ENCODE data around the gene LNPEP. TPM values are rescaled to one million over a fixed set of nuclear protein-coding genes. Genes with fewer than 3 reads are reported as not detected.

The LNPEP gene
- total RNA-seq, 1 experiment from 2014 or later, result 6.4 TPM

GRCh38 chr5:96958977-96959376 lies 23.1 kb downstream of the LNPEP start:
- Mint-ChIP-seq H3K9me3 (peaks cover 6% of the 10 kb centered on the region; the same call in 1 of the 2 replicates), H3K27ac (no peak overlapping the region), H3K4me1 (peaks cover 5% of the 10 kb centered on the region), H3K36me3 (no peaks in the 10 kb centered on the region), H3K4me3 (no peak overlapping the region), H3K27me3 (ENCODE audit: low read depth) (no peaks in the 10 kb centered on the region)
- CTCF ChIA-PET, result no interaction called here
- ATAC-seq (no peak), DNase-seq (ENCODE audit: low spot score) (no peak)
- POLR2A ChIA-PET, result no interaction called here
- no peak for TF ChIP-seq ZNF232 (CRISPR knock-in tag; IDR thresholded peaks at IDR 0.05)

GRCh38 chr5:96961053-96961452 lies 25.2 kb downstream of the LNPEP start:
- H3K4me3 Mint-ChIP-seq, result no peak overlapping the region
- ATAC-seq, result no peak
- H3K27ac Mint-ChIP-seq, result no peak overlapping the region
- CTCF ChIA-PET, result no interaction called here
- TF ChIP-seq MYBL2 (CRISPR knock-in tag; IDR thresholded peaks at IDR 0.05) (no peak), NR1H2 (CRISPR knock-in tag; IDR thresholded peaks at IDR 0.05) (no peak), FOXK1 (CRISPR knock-in tag; IDR thresholded peaks at IDR 0.05) (no peak), EMX1 (CRISPR knock-in tag; IDR thresholded peaks at IDR 0.05) (no peak), TEAD4 (CRISPR knock-in tag; IDR thresholded peaks at IDR 0.05) (no peak), ZMAT4 (CRISPR knock-in tag; IDR thresholded peaks at IDR 0.05) (no peak), ZNF512 (CRISPR knock-in tag; IDR thresholded peaks at IDR 0.05; ENCODE audit: borderline replicate concordance) (no peak), JAZF1 (CRISPR knock-in tag; IDR thresholded peaks at IDR 0.05) (no peak), ERG (CRISPR knock-in tag; IDR thresholded peaks at IDR 0.05) (no peak), SOX15 (CRISPR knock-in tag; IDR thresholded peaks at IDR 0.05) (no peak), SMAD3 (CRISPR knock-in tag; IDR thresholded peaks at IDR 0.05; ENCODE audit: borderline replicate concordance) (no peak), CBFB (CRISPR knock-in tag; IDR thresholded peaks at IDR 0.05; ENCODE audit: low read depth) (no peak), CREB1 (CRISPR knock-in tag; IDR thresholded peaks at IDR 0.05) (no peak)
- TF ChIP-seq, protein P1, sequence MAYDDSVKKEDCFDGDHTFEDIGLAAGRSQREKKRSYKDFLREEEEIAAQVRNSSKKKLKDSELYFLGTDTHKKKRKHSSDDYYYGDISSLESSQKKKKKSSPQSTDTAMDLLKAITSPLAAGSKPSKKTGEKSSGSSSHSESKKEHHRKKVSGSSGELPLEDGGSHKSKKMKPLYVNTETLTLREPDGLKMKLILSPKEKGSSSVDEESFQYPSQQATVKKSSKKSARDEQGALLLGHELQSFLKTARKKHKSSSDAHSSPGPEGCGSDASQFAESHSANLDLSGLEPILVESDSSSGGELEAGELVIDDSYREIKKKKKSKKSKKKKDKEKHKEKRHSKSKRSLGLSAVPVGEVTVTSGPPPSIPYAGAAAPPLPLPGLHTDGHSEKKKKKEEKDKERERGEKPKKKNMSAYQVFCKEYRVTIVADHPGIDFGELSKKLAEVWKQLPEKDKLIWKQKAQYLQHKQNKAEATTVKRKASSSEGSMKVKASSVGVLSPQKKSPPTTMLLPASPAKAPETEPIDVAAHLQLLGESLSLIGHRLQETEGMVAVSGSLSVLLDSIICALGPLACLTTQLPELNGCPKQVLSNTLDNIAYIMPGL (CRISPR knock-in tag; IDR thresholded peaks at IDR 0.05), result no peak
- peaks cover 6% of the 10 kb centered on the region; the same call in 1 of the 2 replicates for H3K9me3 Mint-ChIP-seq
- H3K4me1 Mint-ChIP-seq, result peaks cover 5% of the 10 kb centered on the region
- no peak for DNase-seq (ENCODE audit: low spot score)
- POLR2A ChIA-PET, result no interaction called here
- H3K36me3 Mint-ChIP-seq, result no peaks in the 10 kb centered on the region
- H3K27me3 Mint-ChIP-seq (ENCODE audit: low read depth), result no peaks in the 10 kb centered on the region

DNA sequence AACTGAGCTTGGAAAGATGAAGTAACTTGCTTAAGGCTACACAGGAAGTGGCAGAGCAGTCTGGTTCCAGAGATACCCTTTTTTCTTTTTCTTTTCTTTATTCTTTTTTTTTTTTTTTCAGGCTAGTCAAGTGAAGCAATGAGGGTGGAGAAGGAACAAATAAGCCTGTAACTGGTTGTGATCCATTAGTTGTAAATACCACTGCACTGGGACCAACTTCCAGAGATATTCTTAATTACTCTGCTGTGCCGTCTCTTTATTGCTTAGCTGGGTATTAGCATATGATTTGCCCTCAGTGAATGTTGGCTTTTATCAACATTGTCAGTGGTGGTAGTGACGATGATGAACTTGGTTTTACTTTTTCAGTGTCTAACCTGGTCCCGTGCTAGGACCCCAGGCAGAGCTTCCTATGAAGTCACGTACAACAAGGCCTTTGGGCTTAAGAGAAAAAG lies 26.7 kb downstream of the LNPEP start:
- H3K27ac Mint-ChIP-seq, result no peak overlapping the region
- no peak for TF ChIP-seq RORB (CRISPR knock-in tag; IDR thresholded peaks at IDR 0.05)
- TF ChIP-seq NR3C1 (CRISPR knock-in tag; conservative IDR thresholded peaks at IDR 0.05; ENCODE audit: low read depth), result no peak
- TF ChIP-seq PRRX2 (CRISPR knock-in tag; IDR thresholded peaks at IDR 0.05), result no peak
- no peak for TF ChIP-seq CBFB (CRISPR knock-in tag; IDR thresholded peaks at IDR 0.05; ENCODE audit: low read depth)
- TF ChIP-seq ZNF425 (CRISPR knock-in tag; conservative IDR thresholded peaks at IDR 0.05), result no peak
- no peak for TF ChIP-seq E2F4 (CRISPR knock-in tag; IDR thresholded peaks at IDR 0.05; ENCODE audit: borderline replicate concordance, low read depth)
- no peak for TF ChIP-seq ERG (CRISPR knock-in tag; IDR thresholded peaks at IDR 0.05)
- TF ChIP-seq, protein P2, sequence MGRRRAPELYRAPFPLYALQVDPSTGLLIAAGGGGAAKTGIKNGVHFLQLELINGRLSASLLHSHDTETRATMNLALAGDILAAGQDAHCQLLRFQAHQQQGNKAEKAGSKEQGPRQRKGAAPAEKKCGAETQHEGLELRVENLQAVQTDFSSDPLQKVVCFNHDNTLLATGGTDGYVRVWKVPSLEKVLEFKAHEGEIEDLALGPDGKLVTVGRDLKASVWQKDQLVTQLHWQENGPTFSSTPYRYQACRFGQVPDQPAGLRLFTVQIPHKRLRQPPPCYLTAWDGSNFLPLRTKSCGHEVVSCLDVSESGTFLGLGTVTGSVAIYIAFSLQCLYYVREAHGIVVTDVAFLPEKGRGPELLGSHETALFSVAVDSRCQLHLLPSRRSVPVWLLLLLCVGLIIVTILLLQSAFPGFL (CRISPR knock-in tag; IDR thresholded peaks at IDR 0.05; ENCODE audit: borderline replicate concordance), result no peak
- no peak for TF ChIP-seq TEAD4 (CRISPR knock-in tag; IDR thresholded peaks at IDR 0.05)
- TF ChIP-seq HMGA2 (CRISPR knock-in tag; IDR thresholded peaks at IDR 0.05), result no peak

More for the DNA sequence above, 26.7 kb downstream of the LNPEP start:
- peaks cover 5% of the 10 kb centered on the region for H3K4me1 Mint-ChIP-seq
- ATAC-seq, result no peak
- ChIA-PET CTCF (interaction anchor here (0.7 to 1.3 kb wide), 2 partner anchors 9 to 26 kb away, joined by 3 read pairs; partner anchors contain the start of gene LNPEP), POLR2A (no interaction called here)
- no peaks in the 10 kb centered on the region for H3K27me3 Mint-ChIP-seq (ENCODE audit: low read depth)
- no peaks in the 10 kb centered on the region for H3K36me3 Mint-ChIP-seq
- H3K9me3 Mint-ChIP-seq, result peaks cover 6% of the 10 kb centered on the region; the same call in 1 of the 2 replicates
- no peak overlapping the region for H3K4me3 Mint-ChIP-seq
- DNase-seq (ENCODE audit: low spot score), result no peak

Data from WTC11 (cell line).